HepG2 (cell line): Measurements from ENCODE around the gene P2RX3. TPM values are rescaled to one million over a fixed set of nuclear protein-coding genes. Genes with fewer than 3 reads are reported as not detected.

ENCODE experiments used
- ATAC-seq: fragments of 200-7000 bp; cut with Tn5 transposase; 3 replicates; pipeline ENCODE4 v1.9.1; 2020; ENCODE audit warnings: mild to moderate bottlenecking, moderate library complexity
- BruUV-seq: library from RNA; stranded (reverse); fragments of 400-500 nt; replicated peaks from 2 replicates; lab custom pipeline; 2021; lab: Mats Ljungman, UMichigan
- CTCF ChIA-PET: fragments of 300-600 bp; formaldehyde crosslinking; extraction: SDS; loops from one replicate; lab custom pipeline; 2021; ENCODE audit warnings: low total read pairs, inconsistent platforms, low intra/inter-chr PET ratio; lab: Yijun Ruan, JAX
- POLR2A ChIA-PET: fragments of 350-600 bp; sonication (Branson Sonifier 250); formaldehyde crosslinking; loops from one replicate; lab custom pipeline; 2020; ENCODE audit warnings: antibody characterized with exemption, inconsistent platforms; lab: Yijun Ruan, JAX
- DNase-seq: peaks from one replicate; pipeline ENCODE4 v3.0.0-alpha.2; 2015; ENCODE audit warnings: low spot score
- FAIRE-seq: peaks from 3 replicates; lab custom pipeline; 2011; peaks lifted over from hg19 to GRCh38; lab: Jason Lieb, UNC
- H2AFZ ChIP-seq: one replicate; pipeline ENCODE4 v1.6.1; 2011; ENCODE audit warnings: low read length, inconsistent platforms
- H3K27ac ChIP-seq: fragments of 300-600 bp; 3 replicates; pipeline ENCODE4 v1.8.0; 2011; ENCODE audit warnings: mixed run types, mild to moderate bottlenecking, mixed read lengths, low read length, inconsistent platforms; ENCODE audit not compliant: insufficient read depth; ENCODE audit errors: extremely low read length
- H3K27me3 ChIP-seq, 2 experiments: fragments of 200-600 bp in 1 of 2; 2 replicates in 1 of 2; 3 replicates in 1 of 2; pipeline versions ENCODE4 v1.6.0 to v1.8.0; 2011; ENCODE audit warnings: low read length in 2 of 2, mild to moderate bottlenecking in 2 of 2, moderate library complexity in 2 of 2, inconsistent platforms in 1 of 2; ENCODE audit not compliant: insufficient read depth in 2 of 2, control insufficient read depth in 1 of 2
- H3K36me3 ChIP-seq, 2 experiments: fragments of 200-600 bp in 1 of 2; replicated peaks in 1 of 2; 2 replicates in 1 of 2; 3 replicates in 1 of 2; pipeline versions ENCODE4 v1.5.1 to v1.8.0; 2011; ENCODE audit warnings: low read length in 2 of 2, inconsistent platforms in 1 of 2; ENCODE audit not compliant: insufficient read depth in 2 of 2, control insufficient read depth in 1 of 2
- H3K4me1 ChIP-seq: 2 replicates; pipeline ENCODE4 v1.5.1; 2012; ENCODE audit warnings: low read length, inconsistent platforms; ENCODE audit not compliant: insufficient read depth
- H3K4me2 ChIP-seq: 2 replicates; pipeline ENCODE4 v1.6.0; 2011; ENCODE audit warnings: low read depth, low read length, inconsistent platforms
- H3K4me3 ChIP-seq, 3 experiments: fragments of 200-600 bp in 1 of 3; sonication (generic), shearing (Covaris generic) in 1 of 3; replicated peaks in 1 of 3; 2 replicates each; pipeline ENCODE4 v1.5.1; 2011 to 2016; ENCODE audit warnings: low read length in 3 of 3, inconsistent platforms in 2 of 3, low read depth in 2 of 3, mild to moderate bottlenecking in 2 of 3, control low read depth in 1 of 3, mixed read lengths in 1 of 3; ENCODE audit not compliant: insufficient read depth in 1 of 3
- H3K79me2 ChIP-seq: one replicate; pipeline ENCODE4 v1.6.1; 2011; ENCODE audit warnings: low read length, inconsistent platforms; ENCODE audit not compliant: insufficient read depth
- H3K9ac ChIP-seq: 2 replicates; pipeline ENCODE4 v1.6.0; 2011; ENCODE audit warnings: mild to moderate bottlenecking, low read depth, low read length, inconsistent platforms; ENCODE audit not compliant: insufficient read depth
- H3K9me3 ChIP-seq: 2 replicates; pipeline ENCODE4 v1.5.1; 2012; ENCODE audit warnings: mild to moderate bottlenecking, low read length
- H4K20me1 ChIP-seq: 2 replicates; pipeline ENCODE4 v1.6.0; 2011; ENCODE audit warnings: inconsistent platforms, mild to moderate bottlenecking, low read length, moderate library complexity; ENCODE audit not compliant: insufficient read depth
- in situ Hi-C: cut with HindIII; loops from 2 replicates; pipeline ENCODE4 v1.10.0; 2017; ENCODE audit warnings: low pct_unique_long_range_greater_than_20kb; ENCODE audit not compliant: extremely low pct_ligation_motif_present
- intact Hi-C: fragments of 100-400 bp; cut with micrococcal nuclease; formaldehyde crosslinking; loops from one replicate; pipeline ENCODE4 v1.10.0; 2022; ENCODE audit not compliant: unreplicated experiment
- polyA plus RNA-seq, 8 experiments: library from polyadenylated mRNA; depleted of rRNA in 3 of 8; stranded (reverse) in 7 of 8; unstranded in 1 of 8; fragments of >200 nt; fragmentation: Illumina TruSeq in 4 of 8; extraction: Trizol in 4 of 8; gene quantifications; 2 replicates each; pipeline versions ENCODE4 v1.2.1 to v1.2.3, GENCODE V29; 2011 to 2016; ENCODE audit warnings: low read depth in 4 of 8, missing spikeins in 1 of 8, mixed read lengths in 1 of 8; ENCODE audit not compliant: insufficient read depth in 1 of 8
- total RNA-seq, 5 experiments: library from RNA; depleted of rRNA; stranded (reverse); fragments of >200 nt; fragmentation: Illumina TruSeq; extraction: Trizol; gene quantifications; 2 replicates each; pipeline ENCODE4 v1.2.3, GENCODE V29; 2016; ENCODE audit warnings: low read depth in 1 of 5
- TF ChIP-seq, protein P1 (sequence below): sonication (generic); formaldehyde crosslinking; IDR thresholded peaks from 2 replicates; pipeline ENCODE4 v1.4.0; 2020; ENCODE audit warnings: mild to moderate bottlenecking, missing genetic modification reagents
- TF ChIP-seq, protein P2 (sequence below): sonication (generic); formaldehyde crosslinking; conservative IDR thresholded peaks from 2 replicates; pipeline ENCODE4 v1.4.0; 2020; ENCODE audit warnings: missing genetic modification reagents

Gene P2RX3
- total and polyA plus RNA-seq, 2 of the 13 experiments (the other 11 are each of a cell fraction or from before 2014, with no cell fraction given): 0.08 TPM; not detected in 1

DNA sequence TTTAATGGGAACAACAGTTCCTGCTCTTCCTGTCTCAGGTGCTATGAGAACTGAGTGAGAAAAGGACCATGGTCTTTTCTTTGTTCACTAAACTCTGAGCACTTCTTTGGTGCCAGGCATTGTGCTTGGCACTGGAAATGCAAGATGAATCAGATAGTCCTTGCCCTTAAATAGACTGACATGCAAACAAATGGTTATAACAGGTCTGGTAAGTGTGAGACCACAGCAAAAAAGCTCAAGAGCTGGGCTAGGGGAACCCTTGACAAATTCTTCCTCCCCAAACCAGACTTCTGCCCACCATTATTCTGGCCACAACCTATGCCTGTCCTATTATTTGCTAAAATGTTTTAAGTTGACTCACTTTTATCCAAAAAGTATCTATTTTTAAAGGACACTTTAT, 83.7 kb downstream of the P2RX3 start:
- intact Hi-C loops: no loop called here
- ChIA-PET POLR2A (no interaction called here), CTCF (no interaction called here)
- Histone ChIP-seq H3K27me3 (peaks cover 0 to 5% of the 10 kb centered on the region in 2 experiments; a peak in 2 of 5 replicates), H3K9me3 (no peaks in the 10 kb centered on the region), H3K36me3 (no peaks in the 10 kb centered on the region), H2AFZ (no peak overlapping the region), H3K4me1 (peaks cover 31% of the 10 kb centered on the region), H3K27ac (no peak overlapping the region), H3K4me2 (no peak overlapping the region), H3K79me2 (no peaks in the 10 kb centered on the region), H4K20me1 (no peaks in the 10 kb centered on the region), H3K9ac (no peak overlapping the region), H3K4me3 (no peak overlapping the region)
- no peak for ATAC-seq
- TF ChIP-seq, protein P1, sequence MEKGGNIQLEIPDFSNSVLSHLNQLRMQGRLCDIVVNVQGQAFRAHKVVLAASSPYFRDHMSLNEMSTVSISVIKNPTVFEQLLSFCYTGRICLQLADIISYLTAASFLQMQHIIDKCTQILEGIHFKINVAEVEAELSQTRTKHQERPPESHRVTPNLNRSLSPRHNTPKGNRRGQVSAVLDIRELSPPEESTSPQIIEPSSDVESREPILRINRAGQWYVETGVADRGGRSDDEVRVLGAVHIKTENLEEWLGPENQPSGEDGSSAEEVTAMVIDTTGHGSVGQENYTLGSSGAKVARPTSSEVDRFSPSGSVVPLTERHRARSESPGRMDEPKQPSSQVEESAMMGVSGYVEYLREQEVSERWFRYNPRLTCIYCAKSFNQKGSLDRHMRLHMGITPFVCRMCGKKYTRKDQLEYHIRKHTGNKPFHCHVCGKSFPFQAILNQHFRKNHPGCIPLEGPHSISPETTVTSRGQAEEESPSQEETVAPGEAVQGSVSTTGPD (CRISPR knock-in tag): no peak
- TF ChIP-seq, protein P2, sequence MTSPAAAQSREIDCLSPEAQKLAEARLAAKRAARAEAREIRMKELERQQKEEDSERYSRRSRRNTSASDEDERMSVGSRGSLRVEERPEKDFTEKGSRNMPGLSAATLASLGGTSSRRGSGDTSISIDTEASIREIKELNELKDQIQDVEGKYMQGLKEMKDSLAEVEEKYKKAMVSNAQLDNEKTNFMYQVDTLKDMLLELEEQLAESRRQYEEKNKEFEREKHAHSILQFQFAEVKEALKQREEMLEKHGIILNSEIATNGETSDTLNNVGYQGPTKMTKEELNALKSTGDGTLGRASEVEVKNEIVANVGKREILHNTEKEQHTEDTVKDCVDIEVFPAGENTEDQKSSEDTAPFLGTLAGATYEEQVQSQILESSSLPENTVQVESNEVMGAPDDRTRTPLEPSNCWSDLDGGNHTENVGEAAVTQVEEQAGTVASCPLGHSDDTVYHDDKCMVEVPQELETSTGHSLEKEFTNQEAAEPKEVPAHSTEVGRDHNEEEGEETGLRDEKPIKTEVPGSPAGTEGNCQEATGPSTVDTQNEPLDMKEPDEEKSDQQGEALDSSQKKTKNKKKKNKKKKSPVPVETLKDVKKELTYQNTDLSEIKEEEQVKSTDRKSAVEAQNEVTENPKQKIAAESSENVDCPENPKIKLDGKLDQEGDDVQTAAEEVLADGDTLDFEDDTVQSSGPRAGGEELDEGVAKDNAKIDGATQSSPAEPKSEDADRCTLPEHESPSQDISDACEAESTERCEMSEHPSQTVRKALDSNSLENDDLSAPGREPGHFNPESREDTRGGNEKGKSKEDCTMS (CRISPR knock-in tag): no peak
- no peak for FAIRE-seq
- no TSS peak for BruUV-seq
- no peak for DNase-seq
- in situ Hi-C loops: no loop called here

Other genes with a start within 250 kb of the P2RX3 start
- gene LRRC55, start 156.4 kb upstream of the P2RX3 start, total RNA-seq (2016; rRNA removed; fragmentation: Illumina TruSeq; extraction: Trizol): not detected in 2 replicates
- gene LRRC55, start 156.4 kb upstream of the P2RX3 start, polyA plus RNA-seq (2011; rRNA removed): not detected in 2 replicates
- gene APLNR, start 101.1 kb upstream of the P2RX3 start, total RNA-seq (2016; rRNA removed; fragmentation: Illumina TruSeq; extraction: Trizol): not detected in 2 replicates
- not detected in 2 replicates for gene APLNR, start 101.1 kb upstream of the P2RX3 start, polyA plus RNA-seq (2011; rRNA removed)
- gene TNKS1BP1, start 13.4 kb upstream of the P2RX3 start, total RNA-seq (2016; rRNA removed; fragmentation: Illumina TruSeq; extraction: Trizol): 12.2 and 13.7 TPM in 2 replicates
- gene TNKS1BP1, start 13.4 kb upstream of the P2RX3 start, polyA plus RNA-seq (2011; rRNA removed): 15.0 and 15.5 TPM in 2 replicates
- gene SSRP1, start 2.5 kb upstream of the P2RX3 start, total RNA-seq (2016; rRNA removed; fragmentation: Illumina TruSeq; extraction: Trizol): 129 and 175 TPM in 2 replicates
- 86.4 and 93.6 TPM in 2 replicates for gene SSRP1, start 2.5 kb upstream of the P2RX3 start, polyA plus RNA-seq (2011; rRNA removed)
- gene PRG3, start 42.8 kb downstream of the P2RX3 start, total RNA-seq (2016; rRNA removed; fragmentation: Illumina TruSeq; extraction: Trizol): not detected in 2 replicates
- not detected in 2 replicates for gene PRG3, start 42.8 kb downstream of the P2RX3 start, polyA plus RNA-seq (2011; rRNA removed)
- not detected in 2 replicates for gene PRG2, start 52.3 kb downstream of the P2RX3 start, total RNA-seq (2016; rRNA removed; fragmentation: Illumina TruSeq; extraction: Trizol)
- not detected in 2 replicates for gene PRG2, start 52.3 kb downstream of the P2RX3 start, polyA plus RNA-seq (2011; rRNA removed)
- not detected in 2 replicates for gene SLC43A3, start 88.8 kb downstream of the P2RX3 start, total RNA-seq (2016; rRNA removed; fragmentation: Illumina TruSeq; extraction: Trizol)
- 2.6 and 4.2 TPM in 2 replicates for gene SLC43A3, start 88.8 kb downstream of the P2RX3 start, polyA plus RNA-seq (2011; rRNA removed)
- 0.45 and 1.3 TPM in 2 replicates for gene RTN4RL2, start 122.2 kb downstream of the P2RX3 start, total RNA-seq (2016; rRNA removed; fragmentation: Illumina TruSeq; extraction: Trizol)
- 4.3 and 8.4 TPM in 2 replicates for gene RTN4RL2, start 122.2 kb downstream of the P2RX3 start, polyA plus RNA-seq (2011; rRNA removed)
- 40.0 and 72.3 TPM in 2 replicates for gene SLC43A1, start 177.3 kb downstream of the P2RX3 start, total RNA-seq (2016; rRNA removed; fragmentation: Illumina TruSeq; extraction: Trizol)
- 87.6 and 124 TPM in 2 replicates for gene SLC43A1, start 177.3 kb downstream of the P2RX3 start, polyA plus RNA-seq (2011; rRNA removed)
- 82.2 and 103 TPM in 2 replicates for gene TIMM10, start 192.4 kb downstream of the P2RX3 start, total RNA-seq (2016; rRNA removed; fragmentation: Illumina TruSeq; extraction: Trizol)
- 56.3 and 67.8 TPM in 2 replicates for gene TIMM10, start 192.4 kb downstream of the P2RX3 start, polyA plus RNA-seq (2011; rRNA removed)
- not detected in 2 replicates for gene SMTNL1, start 199.2 kb downstream of the P2RX3 start, total RNA-seq (2016; rRNA removed; fragmentation: Illumina TruSeq; extraction: Trizol)
- gene SMTNL1, start 199.2 kb downstream of the P2RX3 start, polyA plus RNA-seq (2011; rRNA removed): 0.04 TPM in 1 of 2 replicates, not detected in the other
- gene UBE2L6, start 229.3 kb downstream of the P2RX3 start, total RNA-seq (2016; rRNA removed; fragmentation: Illumina TruSeq; extraction: Trizol): 30.3 and 37.6 TPM in 2 replicates
- 30.4 and 38.3 TPM in 2 replicates for gene UBE2L6, start 229.3 kb downstream of the P2RX3 start, polyA plus RNA-seq (2011; rRNA removed)